Prostate gland (tissue), 2 donors: ENCODE measurements around the gene HHEX.
"Not testable (repeated sequence)": the region's sequence is repeated elsewhere in the genome, so short reads cannot be mapped to it uniquely, and the experiment has no call there.

Source experiments
- POLR2AphosphoS5 ChIP-seq: sonication (generic); formaldehyde crosslinking; IDR thresholded peaks from one replicate; pipeline ENCODE4 v1.6.1; 2017; ENCODE audit warnings: antibody characterized with exemption
- TF ChIP-seq, protein P1 (sequence below), 4 experiments: fragments of 200-600 bp in 2 of 4; fragments of 450-650 bp in 2 of 4; sonication (generic) in 2 of 4; IDR thresholded peaks; 1 replicate in 3 of 4; 2 replicates in 1 of 4; pipeline ENCODE4 v1.5.1; 2016 to 2019; ENCODE audit warnings: antibody characterized with exemption in 4 of 4, mild to moderate bottlenecking in 2 of 4, moderate library complexity in 2 of 4

- TF ChIP-seq, protein P1, sequence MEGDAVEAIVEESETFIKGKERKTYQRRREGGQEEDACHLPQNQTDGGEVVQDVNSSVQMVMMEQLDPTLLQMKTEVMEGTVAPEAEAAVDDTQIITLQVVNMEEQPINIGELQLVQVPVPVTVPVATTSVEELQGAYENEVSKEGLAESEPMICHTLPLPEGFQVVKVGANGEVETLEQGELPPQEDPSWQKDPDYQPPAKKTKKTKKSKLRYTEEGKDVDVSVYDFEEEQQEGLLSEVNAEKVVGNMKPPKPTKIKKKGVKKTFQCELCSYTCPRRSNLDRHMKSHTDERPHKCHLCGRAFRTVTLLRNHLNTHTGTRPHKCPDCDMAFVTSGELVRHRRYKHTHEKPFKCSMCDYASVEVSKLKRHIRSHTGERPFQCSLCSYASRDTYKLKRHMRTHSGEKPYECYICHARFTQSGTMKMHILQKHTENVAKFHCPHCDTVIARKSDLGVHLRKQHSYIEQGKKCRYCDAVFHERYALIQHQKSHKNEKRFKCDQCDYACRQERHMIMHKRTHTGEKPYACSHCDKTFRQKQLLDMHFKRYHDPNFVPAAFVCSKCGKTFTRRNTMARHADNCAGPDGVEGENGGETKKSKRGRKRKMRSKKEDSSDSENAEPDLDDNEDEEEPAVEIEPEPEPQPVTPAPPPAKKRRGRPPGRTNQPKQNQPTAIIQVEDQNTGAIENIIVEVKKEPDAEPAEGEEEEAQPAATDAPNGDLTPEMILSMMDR (IDR thresholded peaks at IDR 0.05), result not testable (repeated sequence)
- not testable (repeated sequence) for TF ChIP-seq POLR2AphosphoS5
Observed at GRCh38 chr10:92650864-92651263, 38.9 kb upstream of the HHEX start.
